Measurements from ENCODE around the gene CPE.

DNA sequence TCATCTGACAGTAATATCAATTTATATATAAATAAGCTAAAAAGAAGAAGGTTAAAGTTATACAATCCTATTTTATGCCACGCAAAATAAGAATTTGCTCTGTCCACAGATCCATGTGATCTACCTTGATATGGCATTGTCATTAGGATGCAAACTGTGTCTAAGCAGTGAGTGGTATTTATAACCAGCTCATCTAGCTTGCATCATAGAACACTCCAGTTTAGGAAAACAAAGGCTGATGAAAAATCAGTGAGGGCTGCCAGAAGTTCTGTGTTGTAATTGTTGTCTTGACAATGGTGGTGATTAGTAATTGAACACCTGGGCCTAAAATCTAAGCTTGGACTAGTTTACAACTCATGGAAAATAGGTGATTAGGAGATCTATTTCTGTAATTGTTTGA lies 111.0 kb downstream of the CPE start:
- TF ChIP-seq, protein P1, sequence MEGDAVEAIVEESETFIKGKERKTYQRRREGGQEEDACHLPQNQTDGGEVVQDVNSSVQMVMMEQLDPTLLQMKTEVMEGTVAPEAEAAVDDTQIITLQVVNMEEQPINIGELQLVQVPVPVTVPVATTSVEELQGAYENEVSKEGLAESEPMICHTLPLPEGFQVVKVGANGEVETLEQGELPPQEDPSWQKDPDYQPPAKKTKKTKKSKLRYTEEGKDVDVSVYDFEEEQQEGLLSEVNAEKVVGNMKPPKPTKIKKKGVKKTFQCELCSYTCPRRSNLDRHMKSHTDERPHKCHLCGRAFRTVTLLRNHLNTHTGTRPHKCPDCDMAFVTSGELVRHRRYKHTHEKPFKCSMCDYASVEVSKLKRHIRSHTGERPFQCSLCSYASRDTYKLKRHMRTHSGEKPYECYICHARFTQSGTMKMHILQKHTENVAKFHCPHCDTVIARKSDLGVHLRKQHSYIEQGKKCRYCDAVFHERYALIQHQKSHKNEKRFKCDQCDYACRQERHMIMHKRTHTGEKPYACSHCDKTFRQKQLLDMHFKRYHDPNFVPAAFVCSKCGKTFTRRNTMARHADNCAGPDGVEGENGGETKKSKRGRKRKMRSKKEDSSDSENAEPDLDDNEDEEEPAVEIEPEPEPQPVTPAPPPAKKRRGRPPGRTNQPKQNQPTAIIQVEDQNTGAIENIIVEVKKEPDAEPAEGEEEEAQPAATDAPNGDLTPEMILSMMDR (IDR thresholded peaks at IDR 0.05) = no peak
- TF ChIP-seq POLR2A (IDR thresholded peaks at IDR 0.05) = no peak

Data from lower leg skin (tissue), 3 donors.